CD4-positive, alpha-beta T cell treated with Interleukin-4 for 1 hour (primary cell): Measurements from ENCODE around the gene EME1.
"Not testable (repeated sequence)": the region's sequence is repeated elsewhere in the genome, so short reads cannot be mapped to it uniquely, and the experiment has no call there.

Experiments used
- DNase-seq, 2 donors: peaks; one replicate each; pipeline ENCODE4 v3.0.0-alpha.2; 2020 to 2022

The EME1 gene

GRCh38 chr17:50426814-50427787 lies 54.1 kb downstream of the EME1 start:
- peak in 1 of 2 donors; percentile 25 for DNase-seq

- not testable (repeated sequence) for DNase-seq
Measured at GRCh38 chr17:50428126-50428525, 55.1 kb downstream of the EME1 start.

GRCh38 chr17:50428831-50429424 lies 55.9 kb downstream of the EME1 start:
- DNase-seq: no peak

- no peak for DNase-seq
Measured at GRCh38 chr17:50429793-50430192, 56.8 kb downstream of the EME1 start.
